DOHH2 (cell line): ENCODE measurements around the gene PIGX.

Experiments
- EZH2phosphoT487 ChIP-seq: fragments of 200-600 bp; sonication (generic); IDR thresholded peaks from 2 replicates; pipeline ENCODE4 v1.6.1; 2017; ENCODE audit warnings: borderline replicate concordance, mild to moderate bottlenecking, antibody characterized with exemption, low read length, moderate library complexity, mixed read lengths
- TF ChIP-seq, protein P1 (sequence below): fragments of 200-600 bp; sonication (generic); IDR thresholded peaks from one replicate; pipeline ENCODE4 v1.5.1; 2014; ENCODE audit warnings: antibody characterized with exemption, mild to moderate bottlenecking, low read depth, low read length; ENCODE audit not compliant: poor library complexity, severe bottlenecking

- TF ChIP-seq, protein P1, sequence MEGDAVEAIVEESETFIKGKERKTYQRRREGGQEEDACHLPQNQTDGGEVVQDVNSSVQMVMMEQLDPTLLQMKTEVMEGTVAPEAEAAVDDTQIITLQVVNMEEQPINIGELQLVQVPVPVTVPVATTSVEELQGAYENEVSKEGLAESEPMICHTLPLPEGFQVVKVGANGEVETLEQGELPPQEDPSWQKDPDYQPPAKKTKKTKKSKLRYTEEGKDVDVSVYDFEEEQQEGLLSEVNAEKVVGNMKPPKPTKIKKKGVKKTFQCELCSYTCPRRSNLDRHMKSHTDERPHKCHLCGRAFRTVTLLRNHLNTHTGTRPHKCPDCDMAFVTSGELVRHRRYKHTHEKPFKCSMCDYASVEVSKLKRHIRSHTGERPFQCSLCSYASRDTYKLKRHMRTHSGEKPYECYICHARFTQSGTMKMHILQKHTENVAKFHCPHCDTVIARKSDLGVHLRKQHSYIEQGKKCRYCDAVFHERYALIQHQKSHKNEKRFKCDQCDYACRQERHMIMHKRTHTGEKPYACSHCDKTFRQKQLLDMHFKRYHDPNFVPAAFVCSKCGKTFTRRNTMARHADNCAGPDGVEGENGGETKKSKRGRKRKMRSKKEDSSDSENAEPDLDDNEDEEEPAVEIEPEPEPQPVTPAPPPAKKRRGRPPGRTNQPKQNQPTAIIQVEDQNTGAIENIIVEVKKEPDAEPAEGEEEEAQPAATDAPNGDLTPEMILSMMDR = no peak
- TF ChIP-seq EZH2phosphoT487 = no peak
Observed at GRCh38 chr3:196694202-196694638, 18.0 kb upstream of the PIGX start.
